Esophagus muscularis mucosa (tissue), 3 donors: ENCODE data around the gene CTIF.

Experiments used
- CTCF ChIP-seq, 3 experiments: fragments of 200-600 bp in 2 of 3; fragments of 450-650 bp in 1 of 3; sonication (generic) in 2 of 3; IDR thresholded peaks; one replicate each; pipeline ENCODE4 v1.5.1; 2017 to 2019; ENCODE audit warnings: antibody characterized with exemption in 3 of 3, mild to moderate bottlenecking in 2 of 3, moderate library complexity in 1 of 3
- POLR2A ChIP-seq: fragments of 450-650 bp; IDR thresholded peaks from one replicate; pipeline ENCODE4 v1.6.1; 2017; ENCODE audit warnings: antibody characterized with exemption, moderate library complexity, mild to moderate bottlenecking, low read depth
- POLR2AphosphoS5 ChIP-seq, 2 donors: sonication (generic); formaldehyde crosslinking; IDR thresholded peaks; one replicate each; pipeline ENCODE4 v1.6.1; 2017; ENCODE audit warnings: antibody characterized with exemption in 2 of 2

- TF ChIP-seq CTCF (IDR thresholded peaks at IDR 0.05) (no peak), POLR2A (no peak), POLR2AphosphoS5 (IDR thresholded peaks at IDR 0.05) (no peak)
These were observed 163.7 kb downstream of the CTIF start for GRCh38 chr18:48702346-48703027.
